Measurements from ENCODE around the gene ACTG1.

- TF ChIP-seq CTCF (conservative IDR thresholded peaks at IDR 0.05; ENCODE audit: low read depth, low read length): no peak
- no peak for TF ChIP-seq EZH2 (IDR thresholded peaks at IDR 0.05; ENCODE audit: borderline replicate concordance, low read depth, low read length, poor library complexity, severe bottlenecking)
Measured at GRCh38 chr17:81527591-81528383, 15.2 kb upstream of the ACTG1 start, which contains the start of gene FSCN2.
